Stimulated activated CD4-positive, alpha-beta T cell treated with anti-CD3 and anti-CD28 coated beads, Interleukin-2, amount 100 ng/mL, for 24 hours (primary cell): Measurements from ENCODE around the gene IPPK.

ENCODE experiments used
- DNase-seq, 2 donors: peaks; one replicate each; pipeline ENCODE4 v3.0.0-alpha.2; 2020

Gene IPPK

DNA sequence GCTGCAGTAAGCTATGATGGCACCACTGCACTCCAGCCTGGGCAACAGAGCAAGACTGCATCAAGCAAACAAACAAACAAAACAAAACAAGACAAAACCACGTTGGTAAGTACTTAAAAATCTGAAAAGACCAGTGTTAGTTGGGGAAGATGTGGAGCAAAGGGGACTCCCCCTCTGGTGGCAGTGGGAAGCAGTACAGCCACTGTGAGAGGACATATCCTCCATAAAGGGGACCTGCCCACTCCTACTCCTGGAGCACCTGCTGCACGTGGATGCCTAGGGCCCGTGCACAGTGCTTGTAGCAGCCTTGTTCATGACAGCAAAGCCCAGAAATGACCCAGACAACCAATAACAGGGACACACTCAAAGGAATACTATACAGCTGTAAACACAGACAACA lies 17.0 kb upstream of the IPPK start:
- no peak for DNase-seq

DNA sequence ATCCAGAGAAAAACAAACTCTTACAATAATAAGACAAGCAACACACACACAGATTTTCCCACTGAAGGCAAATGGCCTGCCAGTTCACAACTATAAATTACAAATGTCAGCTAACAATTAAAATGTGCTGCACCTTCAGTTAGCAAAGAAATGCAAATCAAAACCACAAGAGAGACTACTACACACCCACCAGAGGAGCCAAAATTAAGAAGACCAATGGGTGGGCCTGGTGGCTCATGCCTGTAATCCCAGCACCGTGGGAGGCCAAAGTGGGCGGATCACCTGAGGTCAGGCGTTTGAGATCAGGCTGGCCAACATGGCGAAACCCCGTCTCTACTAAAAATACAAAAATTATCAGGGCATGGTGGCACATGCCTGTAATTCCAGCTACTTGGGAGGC lies 15.1 kb upstream of the IPPK start:
- no peak for DNase-seq

DNA sequence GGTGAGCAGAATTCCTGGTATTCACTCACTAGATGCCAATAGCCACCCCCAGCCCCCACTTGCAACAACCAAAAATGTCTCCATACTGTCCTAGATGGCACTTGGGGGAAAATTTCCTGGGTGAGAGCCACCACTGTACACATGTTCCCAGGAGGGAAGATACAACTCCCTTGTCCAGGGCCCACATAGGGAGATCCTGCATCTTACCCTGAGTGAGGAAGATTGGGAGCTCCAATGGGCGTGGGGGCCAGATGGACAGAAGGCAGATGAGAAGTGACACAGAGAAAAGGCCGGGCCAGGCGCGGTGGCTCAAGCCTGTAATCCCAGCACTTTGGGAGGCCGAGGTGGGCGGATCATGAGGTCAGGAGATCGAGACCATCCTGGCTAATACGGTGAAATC lies 12.3 kb upstream of the IPPK start:
- no peak for DNase-seq

DNA sequence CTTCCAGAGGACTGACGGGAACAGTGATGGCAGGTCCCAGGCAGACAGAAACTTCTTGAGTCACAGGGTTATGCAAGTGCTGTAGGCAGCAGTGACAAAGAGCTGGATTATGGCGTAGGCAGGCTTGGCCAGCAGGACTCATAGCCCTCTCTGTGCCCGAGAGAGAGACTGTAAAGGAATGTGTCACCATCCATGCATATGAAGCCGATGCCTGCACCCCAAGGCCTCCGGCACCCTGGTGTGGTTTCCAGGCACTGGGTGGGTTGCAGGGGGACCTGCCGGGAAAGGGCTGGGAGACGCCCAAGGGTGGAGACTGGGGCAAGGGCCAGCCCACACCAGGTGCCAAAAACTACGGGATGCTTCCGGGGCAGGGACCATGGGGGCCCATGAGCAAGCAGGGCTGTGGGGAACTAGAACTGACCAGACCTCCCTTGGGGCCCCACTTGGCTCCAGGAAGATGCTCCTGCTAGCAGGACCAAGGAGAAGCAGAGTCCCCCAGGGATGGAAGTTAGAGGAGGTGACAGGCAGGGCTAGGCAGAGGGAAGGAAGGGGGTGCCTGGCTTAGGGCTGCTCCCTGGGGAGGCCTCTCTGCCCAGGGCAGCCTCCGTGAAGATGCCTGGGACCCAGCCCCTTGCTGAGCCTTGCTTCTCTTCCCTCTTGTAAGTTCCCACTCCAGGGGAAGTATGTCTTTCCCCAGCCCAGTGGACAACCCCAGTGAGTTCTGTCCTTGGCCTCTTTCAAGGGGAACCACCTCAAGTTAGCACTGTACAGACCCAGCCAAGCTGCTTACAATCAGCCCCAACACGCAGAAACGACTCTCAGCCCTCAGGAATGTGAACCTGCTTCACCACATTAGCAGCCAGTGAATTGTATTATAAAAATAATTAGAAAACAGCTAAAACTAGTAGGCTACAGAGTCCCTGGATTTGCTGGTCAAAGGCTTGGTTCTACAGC lies 10.5 kb upstream of the IPPK start:
- DNase-seq, result no peak

DNA sequence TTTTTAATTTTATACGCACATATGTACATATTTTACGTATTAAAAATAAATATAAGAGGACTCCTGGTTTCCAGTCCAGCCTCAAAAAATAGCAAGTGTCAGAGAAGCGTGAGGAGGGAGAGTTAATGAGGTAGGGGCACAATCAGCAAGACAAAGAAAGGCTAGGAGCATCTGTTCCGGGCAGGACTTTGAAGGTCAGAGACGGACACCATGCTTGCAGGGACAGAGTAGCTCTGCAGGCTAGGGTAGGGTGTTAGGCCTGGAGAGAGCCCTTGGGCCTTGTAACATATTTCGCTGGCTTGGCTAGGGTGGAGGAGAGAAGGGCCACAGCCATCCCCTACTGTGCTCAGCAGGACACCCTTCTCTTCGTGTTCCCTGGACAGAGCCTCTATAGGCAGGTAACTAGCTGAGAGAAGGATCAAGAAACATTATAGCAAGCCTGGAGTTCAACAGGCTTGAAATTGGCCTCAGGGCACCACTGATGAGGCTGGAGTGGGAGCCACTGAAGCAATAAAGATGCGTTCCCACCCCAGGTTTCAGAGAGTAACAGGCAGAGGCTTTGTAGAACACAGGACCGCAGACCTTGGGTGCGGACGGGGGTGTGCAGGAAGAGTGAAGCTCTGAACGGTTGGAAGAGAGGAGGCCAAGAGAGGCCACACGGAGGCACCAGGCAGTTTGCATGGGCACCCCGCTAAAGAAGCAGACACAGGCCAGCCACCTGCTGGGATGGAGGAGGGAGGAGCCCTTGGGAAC lies 9.7 kb upstream of the IPPK start:
- DNase-seq, result no peak

DNA sequence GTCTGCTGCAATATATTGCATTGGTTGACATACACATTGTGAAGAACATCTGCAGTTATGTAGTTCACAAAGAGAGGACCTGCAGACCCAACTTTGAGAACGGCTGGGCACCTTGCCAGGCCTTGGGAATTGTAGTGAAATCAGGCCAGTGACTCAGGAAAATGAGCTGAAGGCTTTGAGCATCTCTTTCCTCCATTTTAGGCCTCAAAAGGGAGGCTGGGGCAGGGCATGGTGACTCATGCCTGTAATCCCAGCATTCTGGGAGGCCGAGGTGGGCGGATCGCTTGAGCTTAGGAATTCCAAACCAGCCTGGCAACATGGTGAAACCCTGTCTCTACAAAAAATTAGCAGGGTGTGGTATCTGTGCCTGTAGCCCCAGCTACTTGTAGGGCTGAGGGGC lies 1.4 kb upstream of the IPPK start:
- DNase-seq, result no peak

DNA sequence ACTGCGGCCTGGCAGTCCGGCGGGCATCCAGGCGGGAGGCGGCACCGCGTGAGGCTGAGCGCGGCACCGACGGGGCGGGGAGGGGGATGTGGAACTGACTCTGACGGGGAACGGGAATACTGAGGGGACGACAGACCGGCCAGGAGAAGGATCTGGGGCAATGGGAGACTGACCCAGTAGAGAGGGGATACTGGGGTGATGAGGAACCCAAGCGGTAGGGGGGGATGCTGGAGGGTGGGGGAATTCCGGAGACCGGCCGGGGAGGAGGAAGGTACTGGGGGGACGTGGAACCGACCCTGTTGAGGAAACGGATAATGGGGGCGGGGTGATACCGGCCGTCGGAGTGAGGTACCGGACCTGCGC lies 423 bp downstream of the IPPK start:
- peak; percentile 43 to 48 for DNase-seq

DNA sequence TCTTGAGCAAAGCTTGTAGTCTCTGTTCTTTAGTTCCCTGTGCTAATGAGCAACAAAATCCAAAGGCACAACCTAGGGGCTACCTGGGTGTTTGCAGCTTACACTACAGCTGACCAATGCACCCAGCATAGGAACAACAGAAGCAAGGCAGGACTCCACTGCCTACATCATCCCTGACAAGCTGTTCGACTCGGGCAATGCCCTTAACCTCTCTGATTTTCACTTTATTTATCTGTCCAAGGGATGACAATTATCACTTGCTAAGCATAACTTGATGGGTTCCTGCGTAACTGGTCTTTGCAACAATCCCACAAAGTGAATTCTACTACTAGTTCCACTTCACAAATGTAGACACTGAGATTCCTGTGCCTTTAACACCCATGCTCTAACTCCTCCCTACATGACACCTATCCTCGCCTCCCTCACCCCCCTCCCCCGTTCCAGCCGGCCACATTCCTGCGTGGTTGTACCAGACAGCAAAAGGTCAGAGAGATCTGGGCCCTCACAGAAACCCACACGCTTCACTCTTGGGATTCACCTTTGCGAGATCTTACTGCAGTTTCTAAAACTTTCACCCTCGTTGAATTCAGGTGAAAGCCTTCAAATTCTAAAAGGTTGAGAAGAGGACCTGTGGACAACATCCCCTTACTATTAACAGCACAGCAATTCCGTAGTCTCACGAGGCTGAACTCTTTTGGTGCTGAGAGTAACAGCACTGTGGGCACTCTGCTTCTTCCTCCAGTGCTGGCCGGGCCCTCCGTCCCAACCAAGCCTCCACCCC lies 995 bp downstream of the IPPK start:
- peak; percentile 59 to 63 for DNase-seq

DNA sequence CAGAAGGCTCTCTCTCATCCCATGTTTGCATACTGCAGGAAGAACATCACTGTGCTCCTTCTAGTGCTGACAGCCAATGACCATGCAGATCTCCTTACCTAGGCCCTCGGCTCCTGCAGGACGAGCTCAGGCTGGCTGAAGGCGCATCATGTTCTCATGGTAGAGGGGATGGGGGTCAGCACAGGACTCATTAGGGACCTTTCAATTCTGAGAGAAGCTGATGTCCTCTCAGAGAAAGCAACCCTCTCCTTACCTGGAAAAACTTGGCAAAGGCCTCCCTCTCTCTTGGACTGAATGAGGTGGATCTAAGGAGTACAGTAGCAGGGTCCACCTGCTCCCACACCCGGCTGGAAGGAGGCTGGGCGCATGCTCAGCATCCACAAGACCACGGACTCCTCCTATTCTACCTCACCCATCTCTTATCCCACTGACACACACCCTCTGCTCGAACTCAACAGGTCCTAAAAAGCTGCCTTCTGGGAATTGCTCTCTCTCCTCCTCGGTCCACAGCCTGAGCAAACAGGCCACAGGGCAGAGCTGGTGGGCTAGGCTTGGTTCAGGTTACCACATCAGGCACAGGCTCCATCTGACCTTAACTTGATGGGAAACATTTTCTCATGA lies 2.9 kb downstream of the IPPK start:
- no peak for DNase-seq

DNA sequence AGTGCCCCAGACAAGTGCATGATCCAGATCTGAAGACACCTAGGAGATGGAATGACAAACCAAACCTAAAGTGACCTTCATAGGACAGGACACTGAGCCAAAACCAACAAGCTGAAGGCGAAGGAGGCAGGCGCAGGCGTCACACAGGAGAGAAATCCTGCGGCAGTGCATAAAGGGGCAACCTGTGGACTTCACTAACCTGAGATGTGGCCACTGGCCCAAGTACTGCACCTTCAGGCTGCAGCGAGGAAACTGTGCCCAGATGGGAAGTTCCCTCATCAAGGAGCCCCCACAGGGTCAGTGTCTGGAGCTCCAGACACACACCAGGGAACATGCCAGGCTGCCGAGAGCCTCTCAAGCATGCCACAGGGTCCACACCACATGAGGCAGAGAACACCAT lies 3.7 kb downstream of the IPPK start:
- DNase-seq, result no peak

DNA sequence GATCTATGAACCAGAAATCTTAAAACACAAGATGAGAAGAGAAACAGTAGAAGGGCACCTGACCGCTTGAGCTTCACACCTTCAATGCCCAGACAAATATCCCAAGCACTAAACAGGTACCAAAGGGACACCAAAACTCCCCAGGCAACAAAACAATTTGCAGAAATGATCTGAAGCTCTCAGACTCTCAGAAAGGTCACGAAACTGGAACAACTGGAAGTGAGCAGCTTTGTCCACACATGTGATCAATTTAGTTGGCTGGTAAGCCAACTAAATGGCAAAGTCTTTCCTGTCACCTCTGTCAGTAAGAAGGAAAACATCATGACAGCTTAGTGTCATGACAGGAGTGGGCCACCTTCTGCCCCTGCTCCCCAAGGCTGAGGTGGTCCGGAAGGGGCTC lies 4.1 kb downstream of the IPPK start:
- DNase-seq, result no peak

DNA sequence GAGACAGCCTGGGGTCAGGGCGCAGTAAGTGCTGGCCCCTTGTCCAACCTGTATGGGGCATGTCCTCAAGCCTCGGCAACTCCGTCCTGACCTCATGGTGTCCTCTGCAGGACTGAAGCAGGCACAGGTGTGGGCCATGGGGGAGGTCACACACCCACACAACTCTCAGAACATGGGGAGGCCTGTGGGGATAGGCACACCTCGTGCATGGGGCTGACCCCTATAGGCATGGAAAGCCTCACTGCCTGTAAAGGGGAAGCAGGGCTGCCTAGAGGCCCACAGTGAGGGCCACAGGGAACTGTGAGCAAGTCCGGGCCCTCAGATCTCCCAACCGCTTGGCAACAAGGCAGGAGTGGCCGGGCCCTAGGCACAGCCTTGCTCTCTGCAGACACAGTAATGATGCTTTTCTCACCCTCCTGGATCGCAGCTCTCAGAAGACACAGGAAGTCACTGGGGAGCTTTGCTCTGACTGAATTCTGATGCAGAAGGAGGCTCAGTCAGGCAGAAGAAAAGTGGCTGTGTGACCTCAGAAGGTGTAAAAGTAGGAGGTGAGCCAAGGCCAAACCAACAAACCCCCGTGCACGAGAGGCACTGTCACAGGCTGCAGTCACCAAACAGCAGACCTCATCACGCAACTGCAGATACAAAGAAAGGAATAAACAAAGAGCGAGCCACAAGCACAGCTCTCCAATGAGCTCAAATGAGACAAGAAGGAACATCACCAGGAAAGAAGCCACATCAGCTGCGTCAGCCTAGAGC lies 5.4 kb downstream of the IPPK start:
- DNase-seq, result no peak

DNA sequence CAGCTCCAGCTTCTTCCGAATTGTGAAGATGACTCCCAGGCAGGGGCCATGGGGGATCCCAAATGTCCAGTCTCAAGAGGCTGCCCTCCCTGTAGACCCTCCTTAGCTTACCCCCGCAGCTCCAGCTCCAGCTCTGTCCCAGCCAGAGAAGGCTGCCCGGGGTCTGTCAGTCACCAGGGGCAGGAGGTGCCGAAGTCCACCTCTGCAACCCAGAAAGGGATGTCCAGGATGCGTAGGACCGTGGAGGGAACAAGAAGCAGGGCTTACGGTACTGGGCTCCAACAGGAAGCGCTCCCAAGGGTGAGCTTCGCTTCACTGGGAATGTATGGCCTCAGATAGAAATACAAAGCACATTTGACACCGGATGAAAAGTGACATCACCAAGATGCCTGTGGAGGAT lies 6.0 kb downstream of the IPPK start:
- DNase-seq, result no peak

DNA sequence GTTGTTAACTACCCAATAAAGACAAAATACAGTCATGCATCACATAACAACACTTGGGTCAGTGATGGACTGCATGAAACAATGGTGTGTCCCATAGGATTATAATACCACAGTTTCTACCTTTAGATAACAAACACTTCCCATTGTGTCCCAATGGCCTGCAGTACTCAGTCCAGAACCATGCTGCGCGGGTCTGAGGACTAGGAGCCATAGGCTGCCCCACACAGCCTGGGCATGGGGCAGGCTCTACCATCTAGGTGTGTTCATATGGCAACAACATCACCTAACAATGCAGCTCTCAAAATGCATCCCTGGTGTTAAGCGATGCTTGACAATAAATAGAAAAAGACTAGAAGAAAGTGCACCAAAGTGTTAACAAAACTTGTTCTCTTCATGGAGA lies 6.8 kb downstream of the IPPK start:
- no peak for DNase-seq

DNA sequence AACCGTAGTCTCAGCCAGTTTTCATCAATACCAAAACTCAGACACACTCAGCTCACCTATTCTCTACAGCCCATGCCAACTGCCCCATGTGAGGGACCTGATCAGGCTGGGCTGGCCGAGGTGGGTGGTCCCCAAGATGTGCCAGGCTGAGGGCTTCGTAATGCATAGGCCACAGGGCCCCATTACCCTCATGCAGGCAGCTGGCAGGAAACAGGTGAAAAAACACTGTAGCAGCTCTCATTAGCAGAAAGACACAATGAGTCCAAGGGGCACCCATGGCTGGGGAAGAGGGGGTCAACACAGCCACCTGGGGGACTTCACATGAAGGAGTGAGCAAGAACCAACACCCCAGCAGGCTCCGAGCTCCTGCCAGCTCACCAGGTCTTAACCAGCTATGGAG lies 8.2 kb downstream of the IPPK start:
- DNase-seq, result no peak

DNA sequence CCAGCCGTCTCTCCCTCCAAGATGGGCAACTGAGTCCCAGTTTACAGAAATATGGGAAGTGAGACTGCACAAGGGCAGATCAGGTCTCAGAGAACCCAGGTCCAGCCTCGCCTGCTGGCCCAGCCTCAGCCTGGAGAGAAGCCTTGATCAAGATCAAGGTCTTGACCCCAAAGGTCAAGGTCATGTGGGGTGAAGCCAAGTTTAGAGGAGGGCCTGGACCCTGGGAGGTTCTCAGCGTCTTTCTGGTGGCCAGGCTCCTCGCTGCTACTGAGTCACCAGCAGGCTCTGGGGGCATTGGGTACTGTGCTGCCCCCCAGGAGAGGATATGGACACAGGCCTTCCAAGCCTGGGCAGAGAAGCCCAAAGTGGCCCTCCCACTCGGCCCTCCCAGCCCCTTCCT lies 8.8 kb downstream of the IPPK start:
- DNase-seq, result no peak

DNA sequence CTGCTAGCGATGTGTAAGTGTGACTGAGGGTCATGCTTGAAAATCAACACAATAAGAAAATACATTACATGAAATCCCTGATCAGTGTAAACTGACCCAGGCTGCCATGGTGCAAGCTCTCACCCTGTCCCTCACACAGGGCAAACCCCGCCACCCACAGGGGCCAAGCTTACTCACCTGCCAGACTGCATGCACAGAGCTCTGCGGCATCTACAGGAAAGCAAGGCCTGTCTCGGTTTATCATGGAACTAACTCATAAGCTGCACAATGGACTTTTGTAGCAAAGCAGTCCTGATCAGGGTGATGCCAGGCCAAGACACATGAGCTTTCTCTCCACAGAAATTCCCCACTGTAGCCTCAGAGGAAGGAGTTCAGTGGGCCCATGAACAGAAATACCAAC lies 9.7 kb downstream of the IPPK start:
- no peak for DNase-seq

DNA sequence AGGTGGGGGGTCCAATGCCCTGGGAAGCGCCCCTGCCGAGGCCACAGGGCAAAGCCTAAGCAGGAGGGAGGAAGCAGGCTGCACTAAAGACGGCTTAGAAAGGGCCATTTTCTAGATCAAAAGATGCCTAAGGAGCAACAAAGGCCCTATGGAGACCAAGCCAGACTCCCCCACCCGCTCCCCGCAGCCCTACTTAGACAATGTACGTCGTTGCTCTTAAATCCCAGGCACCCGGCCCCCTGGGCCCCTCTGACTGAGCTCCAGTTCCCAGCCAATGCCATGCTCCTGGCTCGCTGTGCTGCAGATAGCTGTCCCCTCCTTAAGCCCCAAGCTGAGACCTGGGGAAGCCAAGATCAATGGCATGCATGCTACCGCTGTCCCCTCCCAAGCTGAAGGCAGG lies 10.3 kb downstream of the IPPK start:
- DNase-seq, result no peak

DNA sequence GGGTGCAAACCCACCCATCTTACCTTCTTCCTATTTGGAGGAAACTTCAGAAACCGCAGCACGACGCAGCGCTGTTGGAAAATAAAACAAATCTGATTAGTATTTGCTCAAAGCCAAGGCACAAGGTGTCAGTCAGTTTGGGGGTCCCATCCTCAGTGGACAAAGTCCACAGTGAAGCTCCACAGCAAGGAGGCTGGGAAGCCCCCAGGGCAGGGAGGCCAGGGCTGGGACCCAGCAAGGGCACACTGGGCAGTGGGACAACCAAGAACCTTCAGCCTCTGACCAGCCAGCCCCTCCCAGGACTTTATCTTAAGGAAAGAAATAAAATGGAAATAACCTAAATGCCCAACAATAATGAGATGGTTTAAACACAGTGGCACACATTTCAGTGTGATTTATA lies 11.3 kb downstream of the IPPK start:
- DNase-seq, result no peak

DNA sequence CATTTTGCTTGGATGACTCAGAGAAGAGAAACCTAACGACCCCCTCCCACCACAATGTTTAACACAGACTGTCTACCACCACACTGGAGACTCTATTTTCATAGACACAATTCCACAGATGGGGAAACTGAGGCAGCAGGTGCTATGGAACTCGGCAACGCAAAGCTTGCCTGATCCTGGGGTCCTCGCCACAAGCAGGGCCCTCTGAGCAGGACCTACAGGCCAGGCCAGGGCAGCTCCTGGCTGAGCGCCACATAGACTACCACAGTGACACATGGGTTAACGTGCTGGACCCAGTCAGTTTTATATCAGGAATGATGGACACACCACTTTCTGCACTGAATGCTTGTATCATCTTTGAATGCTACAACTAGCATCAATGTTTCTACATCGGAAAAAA lies 11.8 kb downstream of the IPPK start:
- DNase-seq, result no peak

DNA sequence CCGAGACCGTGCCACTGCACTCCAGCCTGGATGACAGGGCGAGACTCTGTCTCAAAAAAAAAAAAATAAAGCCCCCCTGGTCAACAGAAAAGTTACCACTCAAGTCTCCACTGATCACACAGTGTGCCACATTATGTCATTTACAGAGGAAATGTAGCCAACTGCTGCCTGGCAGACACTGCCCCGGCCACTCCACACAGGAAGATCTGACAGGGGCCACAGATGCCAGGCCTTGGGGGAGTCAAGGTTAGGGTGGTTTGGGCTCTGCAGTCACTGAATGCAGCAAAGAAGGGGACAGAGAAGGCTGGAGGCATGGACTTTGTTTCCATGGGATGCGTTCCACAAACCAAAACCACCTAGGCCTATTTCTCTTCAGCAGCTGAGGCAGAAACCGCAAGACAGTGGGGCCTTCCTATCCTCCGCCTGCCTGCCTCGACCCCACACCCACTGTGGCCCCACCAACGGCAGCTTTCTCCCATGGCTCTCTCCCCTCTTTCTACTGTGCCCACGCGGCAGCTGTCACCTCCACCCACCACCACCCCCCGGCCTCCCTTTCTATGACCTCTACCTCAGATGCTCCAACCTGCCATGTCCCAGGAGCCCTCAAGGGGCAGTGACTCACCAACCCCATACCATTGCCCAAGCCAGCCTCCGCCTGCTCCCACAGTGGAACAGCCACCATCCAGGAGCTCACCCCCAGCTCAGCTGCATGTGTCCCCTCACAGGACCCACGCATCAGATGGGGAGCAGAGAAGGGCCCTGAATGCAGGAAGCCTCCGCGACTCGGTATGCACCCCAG lies 12.4 kb downstream of the IPPK start:
- DNase-seq, result no peak

DNA sequence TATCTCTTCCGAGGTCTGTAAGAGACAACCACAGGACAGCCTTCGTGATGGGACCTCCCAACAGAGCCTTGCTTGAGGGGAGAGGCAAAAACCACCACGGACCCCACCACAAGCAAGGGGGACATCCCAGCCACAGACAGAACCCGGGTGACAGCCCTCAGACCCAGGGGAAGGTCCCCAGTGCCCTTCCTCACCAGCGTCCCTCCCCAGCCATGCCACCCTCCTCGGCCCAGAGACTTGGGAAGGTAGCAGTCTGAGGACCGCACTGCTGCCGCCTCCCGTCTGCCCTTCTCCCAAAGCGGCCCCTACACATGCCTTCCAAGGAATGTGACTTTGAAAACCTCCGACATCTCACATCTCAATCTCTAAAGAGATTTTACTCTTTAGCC lies 13.4 kb downstream of the IPPK start:
- no peak for DNase-seq
